Measurements from ENCODE around the gene RRM2.
A peak's percentile ranks its signal among the peaks of the same experiment; 100 is the strongest.

Gene RRM2

GRCh38 chr2:10160203-10160955 lies 37.8 kb downstream of the RRM2 start:
- DNase-seq: no peak

GRCh38 chr2:10161206-10161931 lies 38.8 kb downstream of the RRM2 start:
- DNase-seq: no peak

- DNase-seq: peak; percentile 67
These were observed 39.5 kb downstream of the RRM2 start for GRCh38 chr2:10161961-10162441.

- peak; percentile 89 for DNase-seq
These were observed 40.3 kb downstream of the RRM2 start for GRCh38 chr2:10162586-10163497.

GRCh38 chr2:10163498-10164486 lies 41.3 kb downstream of the RRM2 start:
- no peak for DNase-seq

- DNase-seq: no peak
These were observed 42.1 kb downstream of the RRM2 start for GRCh38 chr2:10164601-10165000.

GRCh38 chr2:10165282-10165681 lies 42.7 kb downstream of the RRM2 start:
- no peak for DNase-seq

- DNase-seq: no peak
These were observed 43.5 kb downstream of the RRM2 start for GRCh38 chr2:10165861-10166675.

GRCh38 chr2:10166676-10167292 lies 44.2 kb downstream of the RRM2 start:
- no peak for DNase-seq

GRCh38 chr2:10167316-10167715 lies 44.8 kb downstream of the RRM2 start:
- DNase-seq: no peak

GRCh38 chr2:10168221-10168620 lies 45.7 kb downstream of the RRM2 start:
- DNase-seq: no peak

- no peak for DNase-seq
These were observed 46.6 kb downstream of the RRM2 start for GRCh38 chr2:10169053-10169578.

- no peak for DNase-seq
These were observed 47.0 kb downstream of the RRM2 start for GRCh38 chr2:10169581-10169980.

GRCh38 chr2:10170256-10170655 lies 47.7 kb downstream of the RRM2 start:
- DNase-seq: no peak

- DNase-seq: no peak
These were observed 48.7 kb downstream of the RRM2 start for GRCh38 chr2:10171006-10171800.

GRCh38 chr2:10172033-10172871 lies 49.7 kb downstream of the RRM2 start:
- peak; percentile 39 for DNase-seq

GRCh38 chr2:10173258-10174005 lies 50.9 kb downstream of the RRM2 start:
- DNase-seq: no peak

GRCh38 chr2:10174173-10174572 lies 51.6 kb downstream of the RRM2 start:
- DNase-seq: no peak
